T-helper 17 cell (primary cell): ENCODE results near the gene CXorf65. TPM values are rescaled to one million over a fixed set of nuclear protein-coding genes. Genes with fewer than 3 reads are reported as not detected.
A peak's percentile ranks its signal among the peaks of the same experiment; 100 is the strongest.

ENCODE experiments used
- ATAC-seq: fragments of 150-1000 bp; cut with Tn5 transposase; 2 replicates; pipeline ENCODE4 v1.10.0; 2021; ENCODE audit warnings: mild to moderate bottlenecking, moderate library complexity
- DNase-seq, 3 donors: peaks; one replicate each; pipeline versions ENCODE4 v3.0.0 to v3.0.0-alpha.2; 2020 to 2021
- H3K9me3 ChIP-seq: one replicate; pipeline ENCODE4 v1.7.0; 2013; ENCODE audit warnings: low read length, mild to moderate bottlenecking; ENCODE audit not compliant: control insufficient read depth, poor library complexity, severe bottlenecking
- H3K27ac Mint-ChIP-seq: one replicate; pipeline ENCODE4 v1.8.0; 2022; ENCODE audit warnings: mild to moderate bottlenecking, moderate library complexity, mixed read lengths
- H3K27me3 Mint-ChIP-seq: one replicate; pipeline ENCODE4 v1.8.0; 2022; ENCODE audit warnings: mixed read lengths
- H3K36me3 Mint-ChIP-seq: one replicate; pipeline ENCODE4 v1.8.0; 2022; ENCODE audit warnings: low read depth, mixed read lengths
- H3K4me1 Mint-ChIP-seq: one replicate; pipeline ENCODE4 v1.8.0; 2022; ENCODE audit warnings: mild to moderate bottlenecking, mixed read lengths
- H3K4me3 Mint-ChIP-seq: one replicate; pipeline ENCODE4 v1.8.0; 2022; ENCODE audit warnings: mild to moderate bottlenecking, moderate library complexity, mixed read lengths
- total RNA-seq, 4 donors: library from RNA in 2 of 4; stranded (reverse) in 2 of 4; gene quantifications; one replicate each; pipeline ENCODE4 v1.2.3 and lab custom pipeline; 2022 to 2026

Gene CXorf65
- total RNA-seq, 2 donors from 2014 or later: 57.7 to 68.3 TPM

DNA sequence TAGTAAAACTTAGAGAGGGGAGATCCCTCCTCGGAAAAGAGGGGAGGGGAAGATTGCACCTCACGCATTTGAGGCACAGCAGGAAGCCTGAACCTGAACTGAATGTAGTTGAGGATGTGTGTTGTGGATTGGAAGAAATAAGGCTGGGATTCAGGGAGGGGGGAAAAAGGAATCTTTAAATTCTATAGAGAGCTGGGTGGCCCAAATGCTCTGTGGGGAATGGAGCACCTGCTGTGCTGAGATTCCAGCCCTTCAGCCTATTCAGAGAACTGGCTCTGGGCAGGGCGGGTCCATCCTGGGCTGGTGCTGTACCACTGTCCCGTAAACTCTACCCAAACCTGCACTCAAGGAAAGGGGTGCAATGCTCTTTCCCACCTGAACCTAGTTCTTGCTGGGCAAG, 6.8 kb downstream of the CXorf65 start:
- no peaks in the 10 kb centered on the region for H3K27me3 Mint-ChIP-seq
- no peak for DNase-seq
- peak overlapping the region; percentile 58 for H3K4me3 Mint-ChIP-seq
- no peaks in the 10 kb centered on the region for H3K36me3 Mint-ChIP-seq
- peaks cover 53% of the 10 kb centered on the region for H3K4me1 Mint-ChIP-seq
- peak overlapping the region; percentile 29 for H3K27ac Mint-ChIP-seq
- no peak for ATAC-seq
- H3K9me3 ChIP-seq: no peaks in the 10 kb centered on the region

DNA sequence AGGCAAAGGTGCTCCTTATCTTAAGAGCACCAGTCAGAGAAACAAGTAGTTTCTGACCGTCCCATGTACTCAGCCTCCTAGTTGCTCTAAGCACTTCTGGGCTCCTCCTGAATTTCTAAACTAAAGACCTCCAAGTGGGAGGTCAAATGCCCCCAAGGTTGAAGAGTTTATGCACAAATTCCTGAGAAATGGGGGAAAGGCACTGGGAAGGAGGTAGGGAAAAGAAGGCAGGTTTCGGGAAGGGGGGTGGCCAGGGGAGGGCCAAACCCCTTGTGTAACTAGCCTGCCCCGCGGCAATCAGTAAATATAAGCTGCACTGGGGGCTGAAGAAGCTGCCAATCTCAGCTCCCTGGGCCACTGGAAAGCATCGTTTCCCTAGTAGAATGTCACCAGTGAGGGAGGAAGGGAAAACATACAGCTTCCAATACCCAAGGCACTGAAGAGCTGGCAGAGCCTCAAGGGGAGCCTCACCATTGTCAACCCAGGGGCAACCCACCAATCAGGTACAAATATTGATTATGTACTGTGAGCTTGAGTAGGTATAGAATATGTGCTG, 7.5 kb downstream of the CXorf65 start:
- H3K9me3 ChIP-seq: no peaks in the 10 kb centered on the region
- Mint-ChIP-seq H3K4me3 (peak overlapping the region; percentile 58), H3K4me1 (peaks cover 46% of the 10 kb centered on the region), H3K36me3 (no peaks in the 10 kb centered on the region), H3K27me3 (no peaks in the 10 kb centered on the region), H3K27ac (peak overlapping the region; percentile 29)
- no peak for ATAC-seq
- DNase-seq: no peak

DNA sequence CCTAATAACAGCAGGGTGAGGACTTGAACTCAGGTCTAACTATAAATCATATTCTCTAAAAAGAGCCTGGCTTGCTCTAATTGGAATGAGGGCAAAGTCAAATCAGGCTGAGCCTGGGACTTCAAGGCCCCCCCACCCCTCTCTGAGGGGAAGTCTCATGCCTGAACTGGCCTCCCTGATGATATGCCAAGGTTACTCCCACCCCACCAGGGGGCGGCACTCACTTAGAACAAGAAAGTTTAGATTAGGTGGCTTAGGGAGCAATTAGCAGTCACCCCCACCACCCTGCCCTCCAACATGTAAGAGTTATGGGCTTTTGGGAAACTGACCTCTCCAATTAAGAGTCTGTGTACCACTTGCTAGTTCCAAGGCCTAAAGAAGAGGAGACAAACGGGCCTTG, 8.2 kb downstream of the CXorf65 start:
- no peaks in the 10 kb centered on the region for H3K9me3 ChIP-seq
- Mint-ChIP-seq H3K27ac (peak overlapping the region; percentile 24), H3K4me1 (peaks cover 43% of the 10 kb centered on the region), H3K4me3 (peak overlapping the region; percentile 31), H3K36me3 (no peaks in the 10 kb centered on the region), H3K27me3 (no peaks in the 10 kb centered on the region)
- DNase-seq (peak; percentile 65 to 67 (median 67)), ATAC-seq (peak; percentile 49)

DNA sequence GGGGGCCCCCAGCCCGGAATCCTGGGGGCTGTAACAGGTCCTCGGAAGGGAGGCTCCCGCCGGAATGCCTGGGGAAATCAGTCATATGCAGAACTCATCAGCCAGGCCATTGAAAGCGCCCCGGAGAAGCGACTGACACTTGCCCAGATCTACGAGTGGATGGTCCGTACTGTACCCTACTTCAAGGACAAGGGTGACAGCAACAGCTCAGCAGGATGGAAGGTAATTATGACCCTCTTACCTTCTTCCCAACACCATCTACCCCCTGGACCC, 9.8 kb downstream of the CXorf65 start:
- DNase-seq: no peak
- H3K27me3 Mint-ChIP-seq: no peaks in the 10 kb centered on the region
- H3K4me1 Mint-ChIP-seq: peaks cover 33% of the 10 kb centered on the region
- peak overlapping the region; percentile 96 for H3K4me3 Mint-ChIP-seq
- no peaks in the 10 kb centered on the region for H3K36me3 Mint-ChIP-seq
- ATAC-seq: no peak
- H3K27ac Mint-ChIP-seq: peak overlapping the region; percentile 88
- no peaks in the 10 kb centered on the region for H3K9me3 ChIP-seq

DNA sequence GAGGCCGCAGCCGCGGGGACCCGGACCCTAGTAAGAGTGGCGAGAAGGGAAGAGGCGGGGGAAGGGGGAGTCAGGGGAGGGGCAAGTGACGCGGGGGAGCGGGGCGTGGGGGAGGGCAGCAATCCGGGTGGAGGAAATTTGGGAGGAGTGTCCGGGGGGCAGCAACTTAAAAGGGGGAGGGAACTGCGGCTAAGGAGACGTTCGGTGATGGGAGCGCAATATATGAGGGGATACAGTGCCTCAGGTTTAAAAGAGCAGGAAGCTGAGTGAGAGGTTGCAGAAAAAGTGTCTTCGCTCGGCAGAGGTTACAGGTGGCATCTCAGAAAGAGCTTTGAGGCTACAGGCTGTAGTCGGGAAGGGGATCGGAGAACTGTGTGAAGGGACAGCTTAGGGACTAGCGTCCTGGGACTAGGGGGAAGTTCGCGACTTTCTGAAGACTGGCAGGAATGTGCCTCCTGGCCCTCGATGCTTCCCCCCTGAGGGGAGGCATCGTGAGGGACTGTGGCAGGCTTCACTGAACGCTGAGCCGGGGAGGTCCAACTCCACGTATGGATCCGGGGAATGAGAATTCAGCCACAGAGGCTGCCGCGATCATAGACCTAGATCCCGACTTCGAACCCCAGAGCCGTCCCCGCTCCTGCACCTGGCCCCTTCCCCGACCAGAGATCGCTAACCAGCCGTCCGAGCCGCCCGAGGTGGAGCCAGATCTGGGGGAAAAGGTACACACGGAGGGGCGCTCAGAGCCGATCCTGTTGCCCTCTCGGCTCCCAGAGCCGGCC, 10.4 kb downstream of the CXorf65 start:
- peaks cover 27% of the 10 kb centered on the region for H3K4me1 Mint-ChIP-seq
- DNase-seq (peak in 1 of 3 donors; percentile 68), ATAC-seq (peak; percentile 52)
- H3K4me3 Mint-ChIP-seq: peak overlapping the region; percentile 96
- no peaks in the 10 kb centered on the region for H3K27me3 Mint-ChIP-seq
- no peaks in the 10 kb centered on the region for H3K9me3 ChIP-seq
- H3K36me3 Mint-ChIP-seq: peaks cover under 1% of the 10 kb centered on the region
- peak overlapping the region; percentile 88 for H3K27ac Mint-ChIP-seq

DNA sequence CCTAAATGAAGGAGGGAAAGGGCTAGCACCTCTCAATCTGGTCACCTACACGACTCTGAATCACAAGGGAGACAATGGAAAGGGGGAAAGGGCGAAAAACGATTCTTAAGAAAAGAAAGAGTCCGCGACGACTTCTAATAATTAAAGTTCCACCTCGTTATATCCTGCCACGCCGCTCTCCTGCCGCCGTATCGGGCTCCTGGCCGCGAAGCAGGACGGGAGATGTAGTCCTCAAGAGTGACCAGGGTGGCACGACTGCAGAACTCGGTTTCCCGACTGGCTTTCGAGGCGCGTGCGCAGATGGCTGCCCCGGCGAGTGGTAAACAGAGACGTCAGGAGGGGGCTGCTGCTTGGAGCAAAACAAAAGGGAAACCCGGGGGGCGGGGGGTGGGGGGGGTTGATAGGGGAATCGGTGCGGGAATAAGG, 11.0 kb downstream of the CXorf65 start, which contains the start of gene FOXO4:
Gene FOXO4, plus strand, starts transcription at position 297 of the 426 bp plus-strand sequence. CDS start 678 bp downstream, outside the sequence.
- peak; percentile 89 for ATAC-seq
- no peaks in the 10 kb centered on the region for H3K9me3 ChIP-seq
- Mint-ChIP-seq H3K27ac (peak within 1 kb of the TSS; percentile 88), H3K4me3 (peak within 1 kb of the TSS; percentile 96), H3K27me3 (no peaks in the 10 kb centered on the region), H3K4me1 (peaks cover 25% of the 10 kb centered on the region), H3K36me3 (peaks cover 2% of the 10 kb centered on the region)
- DNase-seq: peak; percentile 76 to 80 (median 77)

DNA sequence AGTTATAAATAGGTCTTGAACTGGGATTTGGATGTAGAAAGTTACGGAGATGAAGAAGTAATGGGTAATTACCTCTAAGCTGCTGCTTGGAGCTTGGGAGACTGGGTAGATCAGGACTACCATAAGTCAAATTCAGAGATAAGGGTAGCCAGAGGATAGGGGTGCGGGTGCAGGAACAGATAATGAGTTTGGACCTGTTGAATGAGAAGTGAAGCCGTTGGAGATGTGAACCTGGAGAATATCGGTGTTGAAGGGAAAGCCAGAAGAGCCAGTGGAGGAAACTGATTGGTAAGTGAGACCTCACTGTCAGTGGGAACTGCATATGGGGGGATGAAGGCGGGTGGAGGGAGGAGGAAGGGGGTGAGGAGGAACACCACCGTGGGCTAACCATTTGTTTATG, 11.5 kb downstream of the CXorf65 start:
- H3K9me3 ChIP-seq: no peaks in the 10 kb centered on the region
- Mint-ChIP-seq H3K36me3 (peaks cover 2% of the 10 kb centered on the region), H3K4me1 (peaks cover 23% of the 10 kb centered on the region), H3K27me3 (no peaks in the 10 kb centered on the region), H3K27ac (no peak overlapping the region), H3K4me3 (peak overlapping the region; percentile 96)
- no peak for DNase-seq
- ATAC-seq: no peak

DNA sequence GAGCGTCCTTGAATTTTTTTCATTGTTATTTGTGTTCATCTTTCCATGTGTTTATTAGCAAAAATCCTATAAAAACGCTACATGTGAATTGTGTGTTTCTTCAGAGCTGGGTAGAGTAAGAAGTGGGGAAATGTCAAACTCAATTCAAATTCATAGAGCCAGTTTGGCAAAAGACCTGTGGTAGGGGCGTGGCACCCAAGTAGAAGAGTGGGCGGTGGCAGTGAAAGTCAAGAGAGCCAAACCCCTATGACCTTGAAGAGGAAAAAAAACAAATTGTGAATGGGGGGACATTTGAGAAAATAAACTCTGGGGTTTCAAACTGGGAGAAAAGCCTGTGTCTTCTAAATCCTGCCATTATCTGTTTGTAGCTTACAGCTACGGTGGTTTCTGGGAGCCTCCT, 15.3 kb downstream of the CXorf65 start:
- DNase-seq (no peak), ATAC-seq (no peak)
- Mint-ChIP-seq H3K27ac (no peak overlapping the region), H3K4me3 (no peak overlapping the region), H3K36me3 (peaks cover 2% of the 10 kb centered on the region), H3K4me1 (peaks cover 11% of the 10 kb centered on the region), H3K27me3 (no peaks in the 10 kb centered on the region)
- H3K9me3 ChIP-seq: no peaks in the 10 kb centered on the region

DNA sequence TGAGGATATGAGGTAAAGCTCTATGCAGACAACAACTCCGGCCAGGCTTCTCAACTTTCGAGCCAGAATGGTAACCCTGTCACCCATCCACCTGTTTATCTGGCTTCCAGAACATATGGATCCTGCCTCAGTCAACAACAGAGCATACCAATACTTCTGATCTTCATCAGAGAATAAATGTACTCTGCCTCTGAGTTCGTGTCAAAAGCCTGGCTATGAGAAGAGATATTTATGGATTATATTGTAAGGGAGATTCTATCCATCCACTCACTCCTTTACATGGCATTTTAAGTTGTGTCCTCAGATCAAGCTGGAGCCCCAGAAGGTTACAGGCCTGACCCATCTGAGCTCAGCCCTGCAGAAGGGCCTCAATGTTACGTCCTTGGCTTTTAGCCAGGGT, 20.6 kb downstream of the CXorf65 start:
- H3K27ac Mint-ChIP-seq: no peak overlapping the region
- DNase-seq (no peak), ATAC-seq (no peak)
- no peaks in the 10 kb centered on the region for H3K36me3 Mint-ChIP-seq
- no peak overlapping the region for H3K4me3 Mint-ChIP-seq
- H3K27me3 Mint-ChIP-seq: no peaks in the 10 kb centered on the region
- no peaks in the 10 kb centered on the region for H3K9me3 ChIP-seq
- no peaks in the 10 kb centered on the region for H3K4me1 Mint-ChIP-seq

DNA sequence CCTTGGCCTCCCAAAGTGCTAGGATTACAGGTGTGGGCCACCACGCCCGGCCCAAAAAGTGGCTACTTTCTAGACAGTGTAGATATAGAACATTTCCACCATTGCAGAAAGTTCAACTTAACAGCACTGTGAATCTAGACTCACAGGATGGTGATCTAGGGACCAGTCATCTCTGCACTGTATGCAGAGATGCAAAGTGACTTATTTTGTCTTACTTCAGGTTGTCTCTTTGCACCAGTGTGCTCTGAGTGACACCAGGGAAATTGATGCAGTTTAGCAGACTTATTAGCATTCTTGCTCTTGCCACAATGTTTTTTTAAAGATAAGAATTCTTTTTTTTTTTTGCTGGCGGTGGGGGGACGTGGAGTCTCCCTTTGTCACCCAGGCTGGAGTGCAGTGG, 23.7 kb downstream of the CXorf65 start:
- Mint-ChIP-seq H3K4me1 (no peaks in the 10 kb centered on the region), H3K4me3 (no peak overlapping the region), H3K27me3 (no peaks in the 10 kb centered on the region), H3K27ac (no peak overlapping the region), H3K36me3 (no peaks in the 10 kb centered on the region)
- no peaks in the 10 kb centered on the region for H3K9me3 ChIP-seq
- no peak for ATAC-seq
- DNase-seq: no peak

DNA sequence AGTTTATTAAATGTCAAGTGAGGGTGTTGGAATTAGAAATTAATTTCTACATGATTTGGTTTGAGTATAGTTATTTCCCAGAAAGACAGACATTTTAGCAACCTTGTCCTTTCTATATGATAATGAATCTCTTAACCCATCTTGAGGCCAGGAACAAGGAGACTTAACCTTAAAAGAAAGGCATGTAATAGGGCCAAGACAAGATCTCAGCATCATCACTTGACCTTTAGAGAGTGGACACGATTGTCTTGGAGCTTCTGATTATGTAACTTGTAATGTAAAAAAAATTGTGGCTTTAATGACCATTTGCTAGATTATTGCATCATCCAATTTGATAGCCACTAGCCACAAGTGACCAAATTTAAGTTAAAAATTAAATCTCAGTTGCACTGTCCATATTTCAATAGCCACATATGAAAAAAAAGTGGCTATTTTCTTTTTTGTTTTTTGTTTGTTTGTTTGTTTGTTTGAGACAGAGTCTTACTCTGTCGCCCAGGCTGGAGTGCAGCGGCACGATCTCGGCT, 24.4 kb downstream of the CXorf65 start:
- no peaks in the 10 kb centered on the region for H3K27me3 Mint-ChIP-seq
- no peaks in the 10 kb centered on the region for H3K9me3 ChIP-seq
- no peak overlapping the region for H3K4me3 Mint-ChIP-seq
- no peaks in the 10 kb centered on the region for H3K36me3 Mint-ChIP-seq
- no peaks in the 10 kb centered on the region for H3K4me1 Mint-ChIP-seq
- ATAC-seq (no peak), DNase-seq (no peak)
- no peak overlapping the region for H3K27ac Mint-ChIP-seq

DNA sequence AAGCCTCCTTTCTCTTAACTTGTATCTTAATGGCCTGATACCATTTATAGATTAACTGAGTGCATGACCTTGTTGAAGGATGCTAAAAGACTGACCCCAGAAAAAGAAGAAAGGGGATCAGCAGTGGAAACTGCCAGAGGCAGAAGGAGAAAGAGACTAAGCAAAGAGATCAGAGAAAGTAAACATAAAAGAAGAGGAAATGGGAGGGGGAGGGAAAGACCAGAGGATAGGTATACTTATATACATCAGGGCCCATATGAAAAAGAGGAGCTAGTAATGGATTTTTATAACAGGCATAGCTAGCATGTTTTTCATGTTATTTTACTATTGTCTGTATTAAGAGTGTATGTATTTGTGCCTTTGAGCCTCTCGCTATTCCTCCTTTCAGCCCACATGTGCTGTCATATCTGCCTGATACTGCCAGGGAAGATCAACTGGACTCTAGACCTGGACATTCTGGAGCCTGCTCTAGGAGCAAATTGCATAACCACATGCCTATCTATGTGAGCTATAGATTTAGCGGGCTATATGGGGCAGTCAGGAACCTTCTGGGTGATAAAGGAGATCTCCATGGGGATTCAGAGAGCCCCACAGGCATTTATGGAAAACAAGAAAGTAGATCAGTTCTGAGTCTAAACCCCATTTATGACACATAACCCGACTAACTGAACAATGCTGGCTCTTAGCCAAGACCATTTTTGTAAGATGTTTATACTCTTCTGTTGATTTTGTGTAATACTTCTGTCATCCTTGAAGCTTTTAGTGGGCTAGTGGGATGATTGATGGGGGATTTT, 25.0 kb downstream of the CXorf65 start:
- Mint-ChIP-seq H3K36me3 (no peaks in the 10 kb centered on the region), H3K4me3 (no peak overlapping the region), H3K27ac (no peak overlapping the region), H3K4me1 (no peaks in the 10 kb centered on the region), H3K27me3 (no peaks in the 10 kb centered on the region)
- DNase-seq: no peak
- ATAC-seq: no peak
- no peaks in the 10 kb centered on the region for H3K9me3 ChIP-seq

DNA sequence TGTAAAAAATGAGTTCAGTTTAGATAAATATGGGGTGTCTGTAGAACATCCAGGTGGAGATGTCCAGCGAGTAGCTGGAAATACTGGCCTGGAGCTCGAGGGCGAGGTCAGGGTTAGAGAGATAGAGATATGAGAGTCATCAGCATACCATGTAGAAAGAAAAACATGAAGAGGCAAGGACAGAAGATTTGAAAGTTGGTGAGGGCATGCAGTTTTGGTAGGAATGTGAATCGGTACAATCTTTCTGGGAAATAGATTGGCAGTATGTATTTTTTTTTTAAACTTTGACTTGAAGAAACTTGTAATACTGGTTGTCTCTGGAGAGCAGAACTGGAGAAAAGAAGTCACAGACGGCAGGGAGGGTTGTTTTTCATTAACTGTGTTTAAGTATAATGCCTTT, 36.0 kb downstream of the CXorf65 start:
- DNase-seq (no peak), ATAC-seq (no peak)
- H3K9me3 ChIP-seq: no peaks in the 10 kb centered on the region
- peaks cover 3% of the 10 kb centered on the region for H3K36me3 Mint-ChIP-seq
- H3K4me3 Mint-ChIP-seq: no peak overlapping the region
- H3K4me1 Mint-ChIP-seq: peaks cover 14% of the 10 kb centered on the region
- no peak overlapping the region for H3K27ac Mint-ChIP-seq
- peaks cover 5% of the 10 kb centered on the region for H3K27me3 Mint-ChIP-seq
